ENCODE results near the gene ZNF580. TPM values are rescaled to one million over a fixed set of nuclear protein-coding genes. Genes with fewer than 3 reads are reported as not detected.

Gene ZNF580
- total RNA-seq, 1 donor from 2014 or later = 2.8 TPM

- H3F3A ChIP-seq (ENCODE audit: low read depth) = peaks cover 37% of the 10 kb centered on the region
- peaks cover 18% of the 10 kb centered on the region for H3K4me1 Mint-ChIP-seq
- peaks cover 8% of the 10 kb centered on the region for H3K4me1 ChIP-seq
- TF ChIP-seq CTCF (IDR thresholded peaks at IDR 0.05) (no peak), EZH2phosphoT487 (IDR thresholded peaks at IDR 0.05) (no peak), EZH2 (IDR thresholded peaks at IDR 0.05) (no peak)
- H3K9ac ChIP-seq = no peak overlapping the region
- no peak for DNase-seq (ENCODE audit: low spot score)
- no peaks in the 10 kb centered on the region for H3K27me3 ChIP-seq
- H3K4me3 Mint-ChIP-seq = no peak overlapping the region
- H3K27me3 Mint-ChIP-seq (ENCODE audit: insufficient read depth, low read depth) = peaks cover 8% of the 10 kb centered on the region
- H2AFZ ChIP-seq (replicated peaks) = no peak overlapping the region
- no peaks in the 10 kb centered on the region for H3K9me3 ChIP-seq (ENCODE audit: low read depth)
- no peak overlapping the region for H3K4me2 ChIP-seq
- H3K36me3 ChIP-seq = no peaks in the 10 kb centered on the region
- no peak overlapping the region for H3K4me3 ChIP-seq
- H3K36me3 Mint-ChIP-seq = peaks cover 19% of the 10 kb centered on the region
- H4K20me1 ChIP-seq (ENCODE audit: low read depth) = peaks cover 94% of the 10 kb centered on the region
- H3K79me2 ChIP-seq (ENCODE audit: low read depth) = peaks cover 91% of the 10 kb centered on the region
- H3K27ac Mint-ChIP-seq = no peak overlapping the region
- no peaks in the 10 kb centered on the region for H3K9me3 Mint-ChIP-seq
- H3K27ac ChIP-seq = no peak overlapping the region
These were observed 28.0 kb downstream of the ZNF580 start for GRCh38 chr19:55668603-55669348.

DNA sequence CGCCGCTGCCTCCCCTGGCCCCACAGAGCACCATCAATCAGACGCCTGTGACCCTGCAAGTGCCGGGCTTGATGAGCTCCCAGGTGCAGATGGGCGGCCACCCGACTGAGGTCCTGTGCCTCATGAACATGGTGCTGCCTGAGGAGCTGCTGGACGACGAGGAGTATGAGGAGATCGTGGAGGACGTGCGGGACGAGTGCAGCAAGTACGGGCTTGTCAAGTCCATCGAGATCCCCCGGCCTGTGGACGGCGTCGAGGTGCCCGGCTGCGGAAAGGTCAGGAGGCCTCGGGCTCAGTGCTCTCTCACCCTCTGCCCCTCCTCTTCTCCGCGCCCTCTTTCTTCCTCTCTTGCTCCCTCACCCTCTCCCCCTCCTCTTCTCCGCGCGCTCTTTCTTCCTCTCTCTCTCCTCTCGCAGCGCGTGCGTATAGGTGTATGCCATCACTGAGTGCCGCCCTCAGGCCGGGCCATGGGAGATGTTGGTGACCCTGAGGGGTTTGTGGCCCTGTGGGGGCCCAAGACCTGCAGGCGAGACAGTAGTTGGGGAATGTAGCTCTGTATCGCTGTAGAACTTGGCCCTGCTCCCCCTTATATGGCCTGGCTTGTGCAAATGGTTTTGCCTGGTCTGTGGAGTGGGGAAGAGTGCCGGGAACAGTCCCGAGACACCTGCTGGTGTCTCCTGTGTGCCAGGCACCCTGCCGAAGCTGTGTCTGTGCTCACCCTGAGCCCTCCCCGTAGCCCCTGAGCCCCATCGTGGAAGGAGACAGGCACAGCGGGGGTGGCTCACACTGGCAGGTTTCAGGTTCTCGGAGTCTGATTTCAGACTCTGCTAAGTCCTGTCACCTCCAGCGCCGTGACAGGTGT lies 28.8 kb downstream of the ZNF580 start:
- no peaks in the 10 kb centered on the region for H3K36me3 ChIP-seq
- peaks cover 9% of the 10 kb centered on the region for H3K4me1 ChIP-seq
- no peak overlapping the region for H3K9ac ChIP-seq
- no peaks in the 10 kb centered on the region for H3K9me3 Mint-ChIP-seq
- peaks cover 87% of the 10 kb centered on the region for H4K20me1 ChIP-seq (ENCODE audit: low read depth)
- no peak overlapping the region for H3K4me2 ChIP-seq
- H3K79me2 ChIP-seq (ENCODE audit: low read depth) = peaks cover 84% of the 10 kb centered on the region
- H3K27me3 ChIP-seq = no peaks in the 10 kb centered on the region
- peak overlapping the region; percentile 18 for H3K4me3 Mint-ChIP-seq
- TF ChIP-seq CTCF (IDR thresholded peaks at IDR 0.05) (no peak), EZH2 (IDR thresholded peaks at IDR 0.05) (no peak), EZH2phosphoT487 (IDR thresholded peaks at IDR 0.05) (no peak)
- H3K27ac ChIP-seq = no peak overlapping the region
- no peak overlapping the region for H3K4me3 ChIP-seq
- H3K27ac Mint-ChIP-seq = no peak overlapping the region
- H2AFZ ChIP-seq (replicated peaks) = no peak overlapping the region
- peaks cover 8% of the 10 kb centered on the region for H3K27me3 Mint-ChIP-seq (ENCODE audit: insufficient read depth, low read depth)
- H3K9me3 ChIP-seq (ENCODE audit: low read depth) = no peaks in the 10 kb centered on the region
- H3K36me3 Mint-ChIP-seq = peaks cover 16% of the 10 kb centered on the region
- H3F3A ChIP-seq (ENCODE audit: low read depth) = peaks cover 46% of the 10 kb centered on the region
- H3K4me1 Mint-ChIP-seq = peaks cover 23% of the 10 kb centered on the region
- no peak for DNase-seq (ENCODE audit: low spot score)

GRCh38 chr19:55670280-55671053 lies 29.7 kb downstream of the ZNF580 start:
- Mint-ChIP-seq H3K9me3 (no peaks in the 10 kb centered on the region), H3K27ac (no peak overlapping the region), H3K4me1 (peaks cover 24% of the 10 kb centered on the region), H3K36me3 (peaks cover 17% of the 10 kb centered on the region), H3K27me3 (ENCODE audit: insufficient read depth, low read depth) (peaks cover 9% of the 10 kb centered on the region), H3K4me3 (peak overlapping the region; percentile 67)
- peak overlapping the region; percentile 20 for H3K27ac ChIP-seq
- peak; percentile 27 for DNase-seq (ENCODE audit: low spot score)
- H2AFZ ChIP-seq (replicated peaks) = no peak overlapping the region
- peaks cover 9% of the 10 kb centered on the region for H3K4me1 ChIP-seq
- H3K4me2 ChIP-seq = no peak overlapping the region
- peaks cover 46% of the 10 kb centered on the region for H3F3A ChIP-seq (ENCODE audit: low read depth)
- no peaks in the 10 kb centered on the region for H3K9me3 ChIP-seq (ENCODE audit: low read depth)
- H3K9ac ChIP-seq = no peak overlapping the region
- H3K79me2 ChIP-seq (ENCODE audit: low read depth) = peaks cover 81% of the 10 kb centered on the region
- peaks cover 85% of the 10 kb centered on the region for H4K20me1 ChIP-seq (ENCODE audit: low read depth)
- H3K27me3 ChIP-seq = no peaks in the 10 kb centered on the region
- no peaks in the 10 kb centered on the region for H3K36me3 ChIP-seq
- no peak for TF ChIP-seq EZH2phosphoT487 (IDR thresholded peaks at IDR 0.05)
- TF ChIP-seq EZH2 (IDR thresholded peaks at IDR 0.05) = no peak
- no peak for TF ChIP-seq CTCF (IDR thresholded peaks at IDR 0.05)
- no peak overlapping the region for H3K4me3 ChIP-seq

Measured in neural progenitor cell (in vitro differentiated cells).